K562 (cell line): Measurements from ENCODE around the gene GPR139. TPM values are rescaled to one million over a fixed set of nuclear protein-coding genes. Genes with fewer than 3 reads are reported as not detected.

Experiments
- ATAC-seq: fragments of 200-7000 bp; cut with Tn5 transposase; 3 replicates; pipeline ENCODE4 v1.9.1; 2020; ENCODE audit warnings: moderate library complexity
- BruUV-seq: library from RNA; stranded (reverse); fragments of 400-500 nt; replicated peaks from 2 replicates; lab custom pipeline; 2021; lab: Mats Ljungman, UMichigan
- CTCF ChIA-PET: fragments of 300-600 bp; formaldehyde crosslinking; extraction: SDS; loops from one replicate; lab custom pipeline; 2021; ENCODE audit warnings: low intra/inter-chr PET ratio; lab: Yijun Ruan, JAX
- POLR2A ChIA-PET: fragments of 300-600, 350-650 bp; sonication (Branson Sonifier 250); formaldehyde crosslinking; extraction: SDS; loops from one replicate; lab custom pipeline; 2021; ENCODE audit warnings: antibody characterized with exemption, inconsistent platforms; lab: Yijun Ruan, JAX
- DNase-seq, 4 experiments: peaks; one replicate each; pipeline versions ENCODE4 v3.0.0 to v3.0.0-alpha.2; 2011 to 2018; ENCODE audit warnings: low spot score in 3 of 4, mixed read lengths in 3 of 4; ENCODE audit errors: extremely low read depth in 1 of 4
- FAIRE-seq: peaks from 2 replicates; lab custom pipeline; 2011; peaks lifted over from hg19 to GRCh38; lab: Jason Lieb, UNC
- H2AFZ ChIP-seq: 2 replicates; pipeline ENCODE4 v1.6.0; 2011; ENCODE audit warnings: low read depth, low read length, control low read depth, inconsistent platforms
- H3K27ac ChIP-seq: fragments of 200-600 bp; 3 replicates; pipeline ENCODE4 v1.8.0; 2011; ENCODE audit warnings: low read depth, mild to moderate bottlenecking, control low read depth, inconsistent platforms, low read length, moderate library complexity, mixed read lengths; ENCODE audit errors: extremely low read depth
- H3K27me3 ChIP-seq, 2 experiments: fragments of 300-600 bp in 1 of 2; 2 replicates in 1 of 2; 3 replicates in 1 of 2; pipeline versions ENCODE4 v1.6.0 to v1.8.0; 2011; ENCODE audit warnings: inconsistent platforms in 2 of 2, low read length in 2 of 2, mild to moderate bottlenecking in 1 of 2, mixed read lengths in 1 of 2, moderate library complexity in 1 of 2; ENCODE audit not compliant: control insufficient read depth in 2 of 2, insufficient read depth in 2 of 2
- H3K36me3 ChIP-seq: fragments of 300-600 bp; 3 replicates; pipeline ENCODE4 v1.8.0; 2011; ENCODE audit warnings: mild to moderate bottlenecking, low read length, inconsistent platforms; ENCODE audit not compliant: control insufficient read depth, insufficient read depth
- H3K4me1 ChIP-seq, 2 experiments: fragments of 200-600 bp in 1 of 2; replicated peaks in 1 of 2; 2 replicates in 1 of 2; 3 replicates in 1 of 2; pipeline versions ENCODE4 v1.5.1 to v1.8.0; 2011; ENCODE audit warnings: inconsistent platforms in 2 of 2, low read length in 2 of 2, mild to moderate bottlenecking in 1 of 2, mixed read lengths in 1 of 2, moderate library complexity in 1 of 2; ENCODE audit not compliant: control insufficient read depth in 2 of 2, insufficient read depth in 2 of 2
- H3K4me2 ChIP-seq: 2 replicates; pipeline ENCODE4 v1.6.1; 2011; ENCODE audit warnings: low read length, control low read depth, inconsistent platforms, mixed read lengths; ENCODE audit not compliant: insufficient read depth
- H3K4me3 ChIP-seq: fragments of 200-600 bp; sonication (generic), shearing (Covaris generic); 2 replicates; pipeline ENCODE4 v1.5.1; 2016; ENCODE audit warnings: control low read depth, inconsistent platforms
- H3K79me2 ChIP-seq: fragments of 200-600 bp; 3 replicates; pipeline ENCODE4 v1.8.0; 2011; ENCODE audit warnings: low read length, inconsistent platforms; ENCODE audit not compliant: control insufficient read depth, insufficient read depth
- H3K9ac ChIP-seq, 2 experiments: 2 replicates each; pipeline versions ENCODE4 v1.6.0 to v1.6.1; 2011; ENCODE audit warnings: low read depth in 2 of 2, low read length in 2 of 2, control low read depth in 1 of 2, inconsistent platforms in 1 of 2, mild to moderate bottlenecking in 1 of 2, mixed read lengths in 1 of 2; ENCODE audit not compliant: insufficient read depth in 1 of 2
- H3K9me1 ChIP-seq: one replicate; pipeline ENCODE4 v1.6.0; 2011; ENCODE audit warnings: inconsistent platforms, mild to moderate bottlenecking, low read length, moderate library complexity; ENCODE audit not compliant: control insufficient read depth, insufficient read depth
- H3K9me3 ChIP-seq: replicated peaks from 2 replicates; pipeline ENCODE4 v1.5.1; 2011; ENCODE audit warnings: low read depth, low read length, inconsistent platforms; ENCODE audit not compliant: control insufficient read depth, insufficient read depth
- H4K20me1 ChIP-seq: replicated peaks from 2 replicates; pipeline ENCODE4 v1.6.1; 2011; ENCODE audit warnings: low read length, inconsistent platforms, mixed read lengths; ENCODE audit not compliant: control insufficient read depth, insufficient read depth
- ESRRB ChIP-seq: fragments of 250-450 bp; sonication (Bioruptor Pico); IDR thresholded peaks from 2 replicates; pipeline ENCODE4 v1.5.0; 2020; ENCODE audit warnings: mild to moderate bottlenecking, moderate library complexity, borderline replicate concordance
- FOXK1 ChIP-seq: sonication (generic); formaldehyde crosslinking; IDR thresholded peaks from 2 replicates; pipeline ENCODE4 v1.8.0; 2022; ENCODE audit warnings: missing genetic modification reagents, mild to moderate bottlenecking, borderline replicate concordance
- FOXP1 ChIP-seq: sonication (generic); formaldehyde crosslinking; IDR thresholded peaks from 2 replicates; pipeline ENCODE4 v1.8.0; 2022; ENCODE audit warnings: mild to moderate bottlenecking, missing genetic modification reagents
- FUS ChIP-seq: fragments of 200-400 bp; formaldehyde crosslinking; optimal IDR thresholded peaks from 2 replicates; pipeline ENCODE3; 2017; ENCODE audit warnings: low read depth, low read length
- PKNOX1 ChIP-seq: fragments of 450-650 bp; IDR thresholded peaks from 2 replicates; pipeline ENCODE4 v1.6.1; 2016
- RREB1 ChIP-seq: fragments of 250-450 bp; sonication (Bioruptor Pico); IDR thresholded peaks from 2 replicates; pipeline ENCODE4 v1.4.0; 2020
- STAT5A ChIP-seq: IDR thresholded peaks from 2 replicates; pipeline ENCODE4 v1.6.1; 2012; ENCODE audit warnings: low read length, inconsistent platforms, borderline replicate concordance
- ZBTB5 ChIP-seq: fragments of 450-650 bp; IDR thresholded peaks from 2 replicates; pipeline ENCODE4 v1.6.1; 2017; ENCODE audit warnings: antibody characterized with exemption
- ZNF311 ChIP-seq: fragments of 250-450 bp; sonication (Bioruptor Pico); IDR thresholded peaks from 2 replicates; pipeline ENCODE4 v1.4.0; 2020; ENCODE audit warnings: mild to moderate bottlenecking, moderate library complexity
- ZNF717 ChIP-seq: fragments of 250-450 bp; sonication (Bioruptor Pico); IDR thresholded peaks from 2 replicates; pipeline ENCODE4 v1.5.0; 2021
- WGBS: fragments of 100-300 bp; shearing (Covaris generic); methylation state at CpG from one replicate; pipeline ENCODE4 v1.1.6; 2016; ENCODE audit warnings: low coverage, mixed read lengths; ENCODE audit not compliant: insufficient coverage; ENCODE audit errors: missing lambda C conversion rate; 5-methylcytosine and 5-hydroxymethylcytosine counted together
- in situ Hi-C: fragments of 300-500 bp; cut with MboI; formaldehyde crosslinking; loops from 4 replicates; pipeline ENCODE4 v1.15.0; 2018; ENCODE audit warnings: inconsistent platforms, mixed read lengths
- intact Hi-C: fragments of 100-400 bp; cut with micrococcal nuclease; formaldehyde crosslinking; loops from 2 replicates; pipeline ENCODE4 v1.14.2; 2022
- polyA plus RNA-seq, 8 experiments: library from polyadenylated mRNA; depleted of rRNA in 4 of 8; stranded (reverse) in 5 of 8; unstranded in 3 of 8; fragments of >200 nt; fragmentation: Nextera tagmentation in 2 of 8; fragmentation: Illumina TruSeq in 1 of 8; extraction: Ambion mirVana in 2 of 8; extraction: Trizol in 1 of 8; gene quantifications; 2 replicates each; pipeline versions ENCODE4 v1.2.1 to v1.2.3, GENCODE V29; 2011 to 2014; ENCODE audit warnings: inconsistent platforms in 1 of 8, missing spikeins in 1 of 8
- total RNA-seq, 7 experiments: library from RNA; depleted of rRNA in 6 of 7; stranded (reverse); fragments of >200 nt in 6 of 7; fragmentation: Illumina TruSeq in 2 of 7; extraction: Trizol in 2 of 7; gene quantifications; 2 replicates each; pipeline versions ENCODE4 v1.2.1 to v1.2.3, GENCODE V29; 2011 to 2021; ENCODE audit warnings: low replicate concordance in 1 of 7

The GPR139 gene
- total and polyA plus RNA-seq, 9 of the 15 experiments (the other 6 are each of a cell fraction or from before 2014, with no cell fraction given) = not detected

GRCh38 chr16:20102021-20102420, 28.3 kb upstream of the GPR139 start:
- H3K9me1 ChIP-seq = no peaks in the 10 kb centered on the region
- no peaks in the 10 kb centered on the region for H3K4me1 ChIP-seq
- no peaks in the 10 kb centered on the region for H3K36me3 ChIP-seq
- ATAC-seq (no peak), FAIRE-seq (no peak), DNase-seq (no peak)
- intact Hi-C loops (no loop called here), in situ Hi-C loops (no loop called here)
- H3K27me3 ChIP-seq = no peaks in the 10 kb centered on the region; a peak in 1 of 5 replicates
- H3K79me2 ChIP-seq = no peaks in the 10 kb centered on the region
- CTCF ChIA-PET = no interaction called here
- no peak overlapping the region for H3K27ac ChIP-seq
- no peak overlapping the region for H2AFZ ChIP-seq
- H4K20me1 ChIP-seq = no peaks in the 10 kb centered on the region
- no peak overlapping the region for H3K9ac ChIP-seq
- no peak overlapping the region for H3K4me3 ChIP-seq
- no peaks in the 10 kb centered on the region for H3K9me3 ChIP-seq
- no peak overlapping the region for H3K4me2 ChIP-seq
- TF ChIP-seq FUS (no peak), ZNF717 (no peak), ZBTB5 (no peak), RREB1 (no peak), ZNF311 (CRISPR knock-in tag) (no peak), PKNOX1 (no peak), ESRRB (CRISPR knock-in tag) (no peak), STAT5A (no peak), FOXP1 (CRISPR knock-in tag) (no peak), FOXK1 (CRISPR knock-in tag) (no peak)
- POLR2A ChIA-PET = no interaction called here
- WGBS = 0% methylated on average over 2 of the region's 2 CpGs
- BruUV-seq = no TSS peak
